T-helper 17 cell (primary cell): Measurements from ENCODE around the gene FRG2C. TPM values are rescaled to one million over a fixed set of nuclear protein-coding genes. Genes with fewer than 3 reads are reported as not detected.
"Not testable (repeated sequence)": the region's sequence is repeated elsewhere in the genome, so short reads cannot be mapped to it uniquely, and the experiment has no call there.

Source experiments
- ATAC-seq: fragments of 150-1000 bp; cut with Tn5 transposase; 2 replicates; pipeline ENCODE4 v1.10.0; 2021; ENCODE audit warnings: mild to moderate bottlenecking, moderate library complexity
- DNase-seq, 3 donors: peaks; one replicate each; pipeline versions ENCODE4 v3.0.0 to v3.0.0-alpha.2; 2020 to 2021
- H3K9me3 ChIP-seq: one replicate; pipeline ENCODE4 v1.7.0; 2013; ENCODE audit warnings: low read length, mild to moderate bottlenecking; ENCODE audit not compliant: control insufficient read depth, poor library complexity, severe bottlenecking
- H3K27ac Mint-ChIP-seq: one replicate; pipeline ENCODE4 v1.8.0; 2022; ENCODE audit warnings: mild to moderate bottlenecking, moderate library complexity, mixed read lengths
- H3K27me3 Mint-ChIP-seq: one replicate; pipeline ENCODE4 v1.8.0; 2022; ENCODE audit warnings: mixed read lengths
- H3K36me3 Mint-ChIP-seq: one replicate; pipeline ENCODE4 v1.8.0; 2022; ENCODE audit warnings: low read depth, mixed read lengths
- H3K4me1 Mint-ChIP-seq: one replicate; pipeline ENCODE4 v1.8.0; 2022; ENCODE audit warnings: mild to moderate bottlenecking, mixed read lengths
- H3K4me3 Mint-ChIP-seq: one replicate; pipeline ENCODE4 v1.8.0; 2022; ENCODE audit warnings: mild to moderate bottlenecking, moderate library complexity, mixed read lengths
- total RNA-seq, 4 donors: library from RNA in 2 of 4; stranded (reverse) in 2 of 4; gene quantifications; one replicate each; pipeline ENCODE4 v1.2.3 and lab custom pipeline; 2022 to 2026

The FRG2C gene
- total RNA-seq, 2 donors from 2014 or later = not detected

- not testable (repeated sequence) for H3K9me3 ChIP-seq, H3K36me3 Mint-ChIP-seq, DNase-seq, H3K27me3 Mint-ChIP-seq, H3K4me1 Mint-ChIP-seq, H3K4me3 Mint-ChIP-seq, H3K27ac Mint-ChIP-seq, ATAC-seq
Measured at GRCh38 chr3:75672140-75672775, 8.1 kb downstream of the FRG2C start.

- not testable (repeated sequence) for H3K4me1 Mint-ChIP-seq, H3K9me3 ChIP-seq, H3K27me3 Mint-ChIP-seq, H3K36me3 Mint-ChIP-seq, H3K27ac Mint-ChIP-seq, DNase-seq, H3K4me3 Mint-ChIP-seq, ATAC-seq
Measured at GRCh38 chr3:75683965-75684364, 19.8 kb downstream of the FRG2C start.

GRCh38 chr3:75687323-75687722, 23.2 kb downstream of the FRG2C start:
- Mint-ChIP-seq H3K4me3 (no peak overlapping the region), H3K36me3 (no peaks in the 10 kb centered on the region), H3K4me1 (no peaks in the 10 kb centered on the region), H3K27me3 (no peaks in the 10 kb centered on the region), H3K27ac (no peak overlapping the region)
- no peaks in the 10 kb centered on the region for H3K9me3 ChIP-seq
- ATAC-seq (no peak), DNase-seq (no peak)

GRCh38 chr3:75692061-75692460, 27.9 kb downstream of the FRG2C start:
- DNase-seq (no peak), ATAC-seq (no peak)
- Mint-ChIP-seq H3K36me3 (no peaks in the 10 kb centered on the region), H3K27me3 (no peaks in the 10 kb centered on the region), H3K4me1 (no peaks in the 10 kb centered on the region), H3K4me3 (no peak overlapping the region), H3K27ac (no peak overlapping the region)
- no peaks in the 10 kb centered on the region for H3K9me3 ChIP-seq

Other genes with a start within 250 kb of the FRG2C start
- gene ZNF717, start 121.2 kb downstream of the FRG2C start, total RNA-seq = 10 to 100 TPM in 1 of 2 donors, 1 to 10 TPM in 1; 5.0 to 10.6 TPM